ENCODE results near the gene TFAP2C.

The TFAP2C gene

DNA sequence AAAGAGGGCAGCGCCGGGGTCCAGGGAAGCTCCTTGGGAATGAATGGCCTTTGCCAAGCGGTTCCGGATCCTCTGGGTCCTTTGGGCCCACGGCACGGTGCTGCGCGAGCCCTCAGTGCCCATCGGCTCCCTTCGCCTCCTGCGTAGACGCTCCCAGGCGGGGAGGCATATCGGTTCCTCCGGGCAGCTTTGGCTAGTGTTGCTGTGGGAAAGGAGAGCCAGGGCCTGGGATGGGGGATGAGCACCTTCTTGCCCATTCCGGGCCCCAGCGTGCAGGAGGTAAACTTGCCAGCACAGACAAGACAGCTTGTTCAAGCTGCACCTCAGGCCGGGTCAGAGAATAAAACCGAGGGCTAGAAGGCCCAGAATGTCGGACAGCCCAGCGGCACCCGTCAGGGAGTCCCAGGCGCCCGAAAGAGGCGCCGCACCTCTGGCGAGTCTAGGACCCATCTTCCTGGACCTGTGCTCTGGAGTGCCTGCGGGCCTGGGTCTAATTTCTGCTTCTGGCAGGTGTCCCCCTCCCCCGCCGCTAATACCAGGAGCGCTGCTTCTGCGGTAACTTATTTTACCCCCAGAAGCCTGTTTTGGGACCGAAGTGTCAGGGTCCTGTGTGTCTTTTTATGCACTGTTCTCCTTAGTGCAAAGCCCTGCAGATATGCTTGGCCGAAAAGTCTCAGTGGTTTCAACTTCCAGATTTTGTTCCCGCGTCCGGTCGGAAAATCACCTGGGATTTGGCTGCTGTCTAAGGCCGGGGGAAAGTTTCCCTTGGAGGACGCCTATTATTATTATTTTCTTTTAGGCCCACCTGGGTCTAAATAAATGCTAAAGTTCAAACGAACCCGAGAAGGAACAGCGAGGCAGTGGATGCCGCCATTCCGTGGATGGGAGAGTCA is 1.7 kb upstream of the TFAP2C start (continued):
- no peak for TF ChIP-seq ZFP3 (CRISPR knock-in tag; IDR thresholded peaks at IDR 0.05)
- TF ChIP-seq, protein P1, sequence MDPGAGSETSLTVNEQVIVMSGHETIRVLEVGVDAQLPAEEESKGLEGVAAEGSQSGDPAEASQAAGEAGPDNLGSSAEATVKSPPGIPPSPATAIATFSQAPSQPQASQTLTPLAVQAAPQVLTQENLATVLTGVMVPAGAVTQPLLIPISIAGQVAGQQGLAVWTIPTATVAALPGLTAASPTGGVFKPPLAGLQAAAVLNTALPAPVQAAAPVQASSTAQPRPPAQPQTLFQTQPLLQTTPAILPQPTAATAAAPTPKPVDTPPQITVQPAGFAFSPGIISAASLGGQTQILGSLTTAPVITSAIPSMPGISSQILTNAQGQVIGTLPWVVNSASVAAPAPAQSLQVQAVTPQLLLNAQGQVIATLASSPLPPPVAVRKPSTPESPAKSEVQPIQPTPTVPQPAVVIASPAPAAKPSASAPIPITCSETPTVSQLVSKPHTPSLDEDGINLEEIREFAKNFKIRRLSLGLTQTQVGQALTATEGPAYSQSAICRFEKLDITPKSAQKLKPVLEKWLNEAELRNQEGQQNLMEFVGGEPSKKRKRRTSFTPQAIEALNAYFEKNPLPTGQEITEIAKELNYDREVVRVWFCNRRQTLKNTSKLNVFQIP (CRISPR knock-in tag; IDR thresholded peaks at IDR 0.05; ENCODE audit: borderline replicate concordance, low read depth) = no peak
- TF ChIP-seq, protein P2, sequence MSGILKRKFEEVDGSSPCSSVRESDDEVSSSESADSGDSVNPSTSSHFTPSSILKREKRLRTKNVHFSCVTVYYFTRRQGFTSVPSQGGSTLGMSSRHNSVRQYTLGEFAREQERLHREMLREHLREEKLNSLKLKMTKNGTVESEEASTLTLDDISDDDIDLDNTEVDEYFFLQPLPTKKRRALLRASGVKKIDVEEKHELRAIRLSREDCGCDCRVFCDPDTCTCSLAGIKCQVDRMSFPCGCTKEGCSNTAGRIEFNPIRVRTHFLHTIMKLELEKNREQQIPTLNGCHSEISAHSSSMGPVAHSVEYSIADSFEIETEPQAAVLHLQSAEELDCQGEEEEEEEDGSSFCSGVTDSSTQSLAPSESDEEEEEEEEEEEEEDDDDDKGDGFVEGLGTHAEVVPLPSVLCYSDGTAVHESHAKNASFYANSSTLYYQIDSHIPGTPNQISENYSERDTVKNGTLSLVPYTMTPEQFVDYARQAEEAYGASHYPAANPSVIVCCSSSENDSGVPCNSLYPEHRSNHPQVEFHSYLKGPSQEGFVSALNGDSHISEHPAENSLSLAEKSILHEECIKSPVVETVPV (CRISPR knock-in tag; IDR thresholded peaks at IDR 0.05) = no peak
- TF ChIP-seq ZFP30 (CRISPR knock-in tag; IDR thresholded peaks at IDR 0.05) = no peak
- TF ChIP-seq ZC3H10 (CRISPR knock-in tag; IDR thresholded peaks at IDR 0.05) = no peak
- no peak for TF ChIP-seq TOX (CRISPR knock-in tag; IDR thresholded peaks at IDR 0.05; ENCODE audit: borderline replicate concordance)
- no peak for TF ChIP-seq ZNF8 (CRISPR knock-in tag; IDR thresholded peaks at IDR 0.05)
- TF ChIP-seq BACH2 (CRISPR knock-in tag; IDR thresholded peaks at IDR 0.05; ENCODE audit: borderline replicate concordance) = no peak
- TF ChIP-seq RARB (CRISPR knock-in tag; IDR thresholded peaks at IDR 0.05) = no peak
- no peak for TF ChIP-seq CSDC2 (CRISPR knock-in tag; IDR thresholded peaks at IDR 0.05)

DNA sequence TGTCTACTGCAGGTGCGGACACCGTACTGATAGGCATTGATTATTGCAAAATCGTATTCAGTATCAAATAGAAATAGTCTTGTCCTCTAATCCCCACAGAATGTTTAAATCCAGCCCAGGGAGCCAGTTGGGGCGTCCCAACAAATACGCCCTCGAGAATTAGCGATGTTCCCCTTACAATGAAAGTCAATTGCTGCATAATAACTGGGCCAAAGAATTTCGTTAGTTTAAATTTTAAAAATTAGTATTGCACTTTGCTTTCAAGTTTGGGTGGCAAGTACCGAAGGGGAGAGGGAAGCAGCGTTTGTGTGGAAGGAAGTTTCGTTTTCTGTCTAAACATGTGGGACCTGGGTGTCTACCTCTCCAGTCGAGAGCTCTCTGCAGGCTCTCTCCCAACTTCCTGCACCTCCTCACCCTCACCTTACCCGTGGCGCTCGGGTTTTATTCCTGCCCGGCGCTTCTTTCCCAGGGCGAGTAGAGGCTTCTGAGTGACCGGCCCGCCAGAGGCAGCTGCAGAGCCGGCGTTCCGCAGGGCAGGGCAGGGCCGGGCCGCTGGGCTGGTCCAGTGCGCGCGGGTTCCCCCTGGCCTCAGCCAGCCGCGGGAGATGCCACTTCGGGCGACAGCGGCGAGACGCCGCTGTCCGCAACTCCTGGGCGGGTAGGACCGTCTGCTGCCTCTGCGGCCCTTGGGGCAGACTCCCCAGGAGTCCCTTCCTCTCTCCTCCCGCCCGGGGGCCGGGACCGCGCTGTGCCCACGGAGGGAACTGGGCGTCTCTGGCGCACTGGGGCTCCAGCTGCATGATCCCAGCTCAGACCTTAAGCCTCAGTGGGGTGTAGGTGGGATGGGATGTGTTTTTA is 862 bp upstream of the TFAP2C start:
- peak; percentile 35 for ATAC-seq
- no peak for TF ChIP-seq TCF4 (CRISPR knock-in tag; IDR thresholded peaks at IDR 0.05; ENCODE audit: borderline replicate concordance)
- no peak for TF ChIP-seq SNAI2 (CRISPR knock-in tag; IDR thresholded peaks at IDR 0.05)
- no peak for TF ChIP-seq ZNF70 (CRISPR knock-in tag; IDR thresholded peaks at IDR 0.05)
- TF ChIP-seq ARNTL (CRISPR knock-in tag; IDR thresholded peaks at IDR 0.05; ENCODE audit: borderline replicate concordance, low read depth) = no peak
- TF ChIP-seq OSR1 (CRISPR knock-in tag; IDR thresholded peaks at IDR 0.05) = no peak
- no peak for TF ChIP-seq ZFP30 (CRISPR knock-in tag; IDR thresholded peaks at IDR 0.05)
- TF ChIP-seq, protein P1 (CRISPR knock-in tag; IDR thresholded peaks at IDR 0.05; ENCODE audit: borderline replicate concordance, low read depth) = no peak
- TF ChIP-seq, protein P2 (CRISPR knock-in tag; IDR thresholded peaks at IDR 0.05) = no peak

DNA sequence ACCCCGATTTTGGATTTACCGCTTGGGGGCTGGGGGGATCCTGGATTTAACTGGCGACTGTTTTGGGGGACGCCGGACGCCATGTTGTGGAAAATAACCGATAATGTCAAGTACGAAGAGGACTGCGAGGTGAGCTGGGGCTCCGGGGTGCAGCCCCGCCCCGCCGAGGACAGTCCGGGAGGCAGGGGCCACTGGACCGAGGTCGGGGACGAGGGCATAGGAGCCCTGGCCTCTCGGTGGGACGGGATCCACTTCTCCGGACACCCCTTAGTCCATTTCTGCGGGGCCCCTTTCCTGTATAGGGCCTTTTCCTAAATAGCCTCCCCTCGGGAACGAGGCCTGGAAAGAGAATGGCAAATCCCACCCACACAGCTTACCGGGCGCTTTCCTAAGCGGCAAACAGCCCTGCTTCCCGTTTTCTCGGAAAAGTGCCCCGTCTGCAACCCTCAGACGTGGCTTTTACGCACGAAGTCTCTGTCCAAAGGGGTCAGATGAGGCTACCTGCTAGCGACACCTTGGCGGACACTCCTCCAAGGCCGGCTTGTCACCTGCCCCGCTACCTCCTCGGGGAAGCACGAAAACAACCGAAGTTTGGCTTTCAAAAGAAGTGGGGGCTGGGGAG is 469 bp downstream of the TFAP2C start:
- TF ChIP-seq, protein P2 (CRISPR knock-in tag; IDR thresholded peaks at IDR 0.05) = no peak
- no peak for TF ChIP-seq ZFP3 (CRISPR knock-in tag; IDR thresholded peaks at IDR 0.05)
- TF ChIP-seq, protein P1 (CRISPR knock-in tag; IDR thresholded peaks at IDR 0.05; ENCODE audit: borderline replicate concordance, low read depth) = no peak
- no peak for TF ChIP-seq CSDC2 (CRISPR knock-in tag; IDR thresholded peaks at IDR 0.05)
- TF ChIP-seq TCF4 (CRISPR knock-in tag; IDR thresholded peaks at IDR 0.05; ENCODE audit: borderline replicate concordance) = no peak
- no peak for TF ChIP-seq TOX (CRISPR knock-in tag; IDR thresholded peaks at IDR 0.05; ENCODE audit: borderline replicate concordance)
- TF ChIP-seq ESRRG (CRISPR knock-in tag; IDR thresholded peaks at IDR 0.05) = no peak
- TF ChIP-seq, protein P3, sequence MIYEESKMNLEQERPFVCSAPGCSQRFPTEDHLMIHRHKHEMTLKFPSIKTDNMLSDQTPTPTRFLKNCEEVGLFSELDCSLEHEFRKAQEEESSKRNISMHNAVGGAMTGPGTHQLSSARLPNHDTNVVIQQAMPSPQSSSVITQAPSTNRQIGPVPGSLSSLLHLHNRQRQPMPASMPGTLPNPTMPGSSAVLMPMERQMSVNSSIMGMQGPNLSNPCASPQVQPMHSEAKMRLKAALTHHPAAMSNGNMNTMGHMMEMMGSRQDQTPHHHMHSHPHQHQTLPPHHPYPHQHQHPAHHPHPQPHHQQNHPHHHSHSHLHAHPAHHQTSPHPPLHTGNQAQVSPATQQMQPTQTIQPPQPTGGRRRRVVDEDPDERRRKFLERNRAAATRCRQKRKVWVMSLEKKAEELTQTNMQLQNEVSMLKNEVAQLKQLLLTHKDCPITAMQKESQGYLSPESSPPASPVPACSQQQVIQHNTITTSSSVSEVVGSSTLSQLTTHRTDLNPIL (CRISPR knock-in tag; IDR thresholded peaks at IDR 0.05; ENCODE audit: low read depth) = no peak
- TF ChIP-seq SNAI2 (CRISPR knock-in tag; IDR thresholded peaks at IDR 0.05) = no peak
- TF ChIP-seq BACH2 (CRISPR knock-in tag; IDR thresholded peaks at IDR 0.05; ENCODE audit: borderline replicate concordance) = no peak
- no peak for TF ChIP-seq ZFP30 (CRISPR knock-in tag; IDR thresholded peaks at IDR 0.05)
- no peak for ATAC-seq
